ENCODE measurements around the gene HADH.

The HADH gene

DNA sequence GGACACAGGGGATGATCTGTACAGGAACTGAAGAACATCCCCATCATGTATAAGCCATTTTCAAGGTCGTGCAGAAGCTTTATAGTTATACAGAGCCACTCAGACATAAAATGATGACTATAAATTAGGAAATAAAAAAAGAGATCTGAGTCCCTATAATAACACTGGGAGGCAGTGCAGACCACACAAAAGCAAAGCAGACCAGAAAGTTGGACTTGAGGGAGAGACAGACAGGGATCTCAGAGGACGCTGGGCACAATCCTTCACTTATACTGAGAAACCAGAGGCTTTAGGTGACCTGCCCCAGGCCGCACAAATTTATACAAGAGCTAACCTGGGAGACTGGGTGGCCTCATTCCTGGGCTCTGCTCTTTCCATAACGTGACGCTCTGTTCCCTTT lies 70.5 kb downstream of the HADH start:
- DNase-seq = no peak

DNA sequence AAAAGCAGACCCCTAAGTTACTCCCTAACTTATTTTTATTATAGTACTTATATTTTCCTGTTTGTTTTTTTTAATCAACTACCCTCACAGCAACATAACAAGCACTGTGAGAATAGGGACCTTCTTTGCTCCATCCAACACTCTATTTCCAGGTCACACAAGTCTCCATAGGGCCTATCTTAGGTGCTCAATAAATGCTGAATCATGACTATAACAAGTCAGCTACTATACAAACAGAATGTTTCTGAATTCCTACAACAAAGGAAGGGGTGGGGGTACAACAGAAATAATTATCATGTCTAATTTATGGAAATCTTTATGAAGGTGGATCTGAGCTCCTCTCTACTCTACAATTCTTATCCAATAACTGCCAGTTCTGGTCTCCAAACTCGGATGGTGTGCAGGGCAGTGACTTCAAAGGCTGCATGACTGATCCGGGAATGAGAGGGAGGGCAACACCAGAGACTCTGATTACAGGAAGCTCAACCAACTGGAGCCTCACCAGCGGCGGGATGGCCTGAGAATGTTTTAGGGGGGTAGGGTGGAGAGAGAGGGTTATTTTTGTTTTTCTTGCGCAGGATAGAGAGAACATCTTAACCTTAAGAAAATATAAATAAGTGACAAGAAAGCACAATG lies 71.1 kb downstream of the HADH start:
- no peak for DNase-seq

DNA sequence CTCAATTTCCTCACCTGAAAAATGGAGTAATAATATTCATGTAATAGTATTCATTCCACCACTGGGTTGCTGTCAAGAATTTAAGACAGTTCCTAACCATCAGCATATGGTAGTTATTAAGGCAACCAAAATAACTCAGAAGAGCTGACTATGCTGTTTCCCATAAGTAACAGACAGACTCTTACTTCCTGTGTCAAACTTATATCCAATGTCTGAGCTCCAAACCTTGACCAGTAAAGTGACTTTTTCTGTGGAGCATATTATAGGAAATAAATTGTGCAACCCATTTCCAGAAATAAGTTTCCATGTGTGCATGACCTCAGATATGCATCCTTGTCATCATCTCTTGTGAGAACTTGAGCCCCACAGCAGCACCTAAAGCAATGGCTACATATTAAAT lies 78.8 kb downstream of the HADH start:
- no peak for DNase-seq

DNA sequence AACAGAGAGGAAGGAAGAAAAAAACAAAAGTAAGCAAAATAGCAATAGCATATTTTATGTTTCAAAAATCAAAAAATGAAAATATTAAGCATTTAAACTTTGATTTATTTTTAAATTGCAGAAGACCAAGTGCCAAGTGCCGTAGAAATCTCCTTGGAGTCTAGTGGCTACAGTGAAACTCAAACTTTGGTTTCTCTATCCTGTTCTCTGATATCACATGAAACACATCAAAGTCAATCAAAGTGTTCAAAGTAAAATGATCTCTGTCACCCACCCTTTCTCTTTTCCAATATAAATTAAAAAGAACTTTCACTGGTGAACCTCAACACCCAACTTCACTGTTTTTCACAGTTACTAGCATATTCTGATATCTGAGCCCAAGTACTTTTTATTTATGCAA lies 81.1 kb downstream of the HADH start:
- DNase-seq = no peak

DNA sequence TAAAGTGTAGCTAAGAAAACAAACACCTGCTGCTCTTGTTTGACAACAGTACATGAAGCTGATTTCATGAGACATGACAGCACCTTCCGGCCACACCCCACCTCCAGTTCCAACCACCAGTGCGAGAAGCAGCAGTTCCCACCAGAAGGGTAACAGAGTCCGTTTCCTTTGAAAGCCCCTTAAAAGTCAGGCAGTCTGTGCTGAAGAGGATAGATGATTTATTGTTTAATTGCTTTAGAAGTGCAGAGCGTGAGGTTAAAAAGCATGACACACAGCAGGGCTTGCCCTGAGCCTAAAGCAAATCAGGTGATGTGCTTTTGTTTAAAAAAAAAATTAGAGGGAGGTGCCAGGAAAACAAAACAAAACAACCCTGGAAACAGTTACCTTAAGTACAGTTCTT lies 82.6 kb downstream of the HADH start:
- no peak for DNase-seq

DNA sequence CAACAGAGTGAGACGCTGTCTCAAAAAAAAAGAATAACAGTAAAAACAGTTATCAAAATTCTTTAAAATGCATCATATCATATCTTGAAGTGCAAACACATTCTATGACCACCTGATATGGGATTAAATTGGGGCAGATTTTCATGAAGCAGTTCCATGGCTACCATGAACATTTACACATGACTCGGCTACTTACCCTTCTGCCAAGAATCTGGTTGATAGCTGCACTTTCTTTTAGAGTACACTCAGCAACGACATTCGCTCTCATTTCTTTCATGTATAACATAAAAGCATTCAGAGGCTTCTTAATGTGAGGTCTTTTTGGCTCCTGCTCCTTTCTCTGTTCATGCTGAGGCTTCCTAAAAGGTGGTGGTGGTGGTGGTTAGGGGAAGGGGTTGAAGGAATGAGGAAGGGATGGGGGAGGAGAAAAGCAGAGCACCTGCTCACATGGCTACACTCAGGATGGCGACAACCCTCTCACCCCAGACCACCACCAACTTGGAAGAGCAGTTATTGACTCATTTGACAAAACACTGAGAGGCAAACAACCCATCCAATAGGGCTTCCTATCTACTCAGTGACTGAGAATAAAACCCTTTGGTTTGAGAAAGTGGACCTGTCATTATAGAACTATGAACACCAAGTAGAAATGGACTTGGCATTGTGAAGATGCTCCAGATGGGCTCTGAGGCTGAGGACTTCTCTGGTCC lies 88.5 kb downstream of the HADH start:
- no peak for DNase-seq

DNA sequence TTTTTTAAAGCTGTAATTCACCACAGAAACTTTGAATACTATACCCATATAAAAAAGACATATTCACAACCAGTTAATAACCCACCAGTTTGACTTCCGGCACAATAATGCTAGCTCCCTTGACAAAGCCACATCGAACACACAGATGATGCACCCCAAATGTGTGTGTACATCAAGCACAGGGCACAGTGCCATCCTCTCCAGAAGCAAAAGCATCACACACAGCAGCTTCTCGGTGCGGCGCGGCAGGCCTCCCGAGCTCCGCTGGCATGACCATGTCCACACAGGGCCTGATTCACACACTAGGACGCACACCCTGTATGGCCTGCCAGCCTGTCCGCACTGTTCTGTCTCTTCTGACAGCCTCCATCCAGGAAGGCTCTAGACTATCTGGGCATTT lies 91.1 kb downstream of the HADH start:
- no peak for DNase-seq

DNA sequence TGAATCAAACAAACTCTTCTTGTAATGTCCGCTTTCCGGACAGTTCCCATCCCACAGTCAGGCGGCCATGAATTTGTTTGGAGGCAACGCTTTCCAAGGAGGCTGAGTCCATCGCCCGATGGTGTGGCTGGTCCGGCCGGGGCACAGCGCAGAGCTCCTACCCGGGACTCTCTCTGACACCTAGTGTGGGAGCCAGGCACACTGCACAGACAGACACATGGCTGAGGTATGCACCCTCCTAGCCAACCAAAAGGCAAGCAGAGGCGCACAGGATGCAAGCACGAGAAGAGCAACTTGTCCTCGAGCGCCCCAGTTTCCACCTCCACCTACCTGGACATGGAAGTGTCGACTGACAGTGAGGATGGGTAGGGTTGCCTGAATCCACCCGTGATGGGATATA lies 91.6 kb downstream of the HADH start:
- no peak for DNase-seq
